NCI-H526 treated with DMSO at 0.1 percent for 48 hours (cell line): Measurements from ENCODE around the gene ANKFN1.

Source experiments
- DNase-seq: peaks from one replicate; lab custom pipeline; 2025; lab: John Stamatoyannopoulos, UW

Gene ANKFN1

GRCh38 chr17:56447171-56447570, 293.9 kb downstream of the ANKFN1 start:
- no peak for DNase-seq

GRCh38 chr17:56448371-56448770, 295.1 kb downstream of the ANKFN1 start:
- no peak for DNase-seq

GRCh38 chr17:56449176-56449575, 295.9 kb downstream of the ANKFN1 start:
- no peak for DNase-seq

GRCh38 chr17:56451629-56452028, 298.4 kb downstream of the ANKFN1 start:
- DNase-seq: no peak

- no peak for DNase-seq
Measured at GRCh38 chr17:56452461-56452860, 299.2 kb downstream of the ANKFN1 start.

- no peak for DNase-seq
Measured at GRCh38 chr17:56457501-56457900, 304.2 kb downstream of the ANKFN1 start.

GRCh38 chr17:56465886-56466285, 312.6 kb downstream of the ANKFN1 start:
- no peak for DNase-seq

- DNase-seq: no peak
Measured at GRCh38 chr17:56468840-56469239, 315.6 kb downstream of the ANKFN1 start.

GRCh38 chr17:56471696-56472095, 318.4 kb downstream of the ANKFN1 start:
- DNase-seq: no peak

- no peak for DNase-seq
Measured at GRCh38 chr17:56475116-56475515, 321.8 kb downstream of the ANKFN1 start.

- DNase-seq: no peak
Measured at GRCh38 chr17:56478836-56479447, 325.7 kb downstream of the ANKFN1 start.

GRCh38 chr17:56480501-56480900, 327.2 kb downstream of the ANKFN1 start:
- DNase-seq: no peak

GRCh38 chr17:56481659-56482058, 328.4 kb downstream of the ANKFN1 start:
- no peak for DNase-seq

- no peak for DNase-seq
Measured at GRCh38 chr17:56482229-56482628, 329.0 kb downstream of the ANKFN1 start.

GRCh38 chr17:56486732-56487131, 333.5 kb downstream of the ANKFN1 start:
- no peak for DNase-seq

- DNase-seq: no peak
Measured at GRCh38 chr17:56488800-56489199, 335.5 kb downstream of the ANKFN1 start.

GRCh38 chr17:56489980-56490379, 336.7 kb downstream of the ANKFN1 start:
- DNase-seq: no peak

GRCh38 chr17:56495556-56495955, 342.3 kb downstream of the ANKFN1 start:
- no peak for DNase-seq

- DNase-seq: no peak
Measured at GRCh38 chr17:56497132-56497531, 343.9 kb downstream of the ANKFN1 start.

GRCh38 chr17:56499799-56500388, 346.6 kb downstream of the ANKFN1 start:
- DNase-seq: peak; percentile 5

GRCh38 chr17:56502120-56502654, 348.9 kb downstream of the ANKFN1 start:
- DNase-seq: no peak

GRCh38 chr17:56505154-56505756, 352.0 kb downstream of the ANKFN1 start:
- DNase-seq: no peak

GRCh38 chr17:56506349-56506748, 353.1 kb downstream of the ANKFN1 start:
- no peak for DNase-seq
